ENCODE measurements around the gene LMOD3. TPM values are rescaled to one million over a fixed set of nuclear protein-coding genes. Genes with fewer than 3 reads are reported as not detected.

Gene LMOD3
- total and polyA plus RNA-seq, 2 donors (not counting 3 experiments of a cell fraction or from before 2014, with no cell fraction given) = not detected

DNA sequence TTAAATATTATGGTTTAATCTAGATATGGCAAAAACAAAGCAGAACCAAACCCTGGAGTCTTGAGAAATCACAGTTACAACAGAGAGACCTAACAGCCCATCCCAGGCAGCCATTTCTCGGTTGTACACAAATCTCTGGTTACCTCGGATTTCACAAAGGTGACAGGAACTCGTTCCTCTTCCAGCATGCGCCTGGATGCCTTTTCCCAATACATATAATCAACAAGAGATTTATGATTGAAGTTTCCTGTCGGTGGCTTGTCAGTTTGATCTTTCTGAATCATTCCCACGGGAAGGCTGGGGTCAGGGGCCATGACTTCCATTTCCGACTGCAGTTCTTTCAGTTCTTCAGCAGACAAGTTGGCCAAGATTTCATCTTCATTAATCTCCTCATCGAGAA is 445 bp downstream of the LMOD3 start:
- CTCF ChIA-PET = interaction anchor here (0.7 to 5.3 kb wide), 21 partner anchors 15 to 550 kb away, joined by 3 to 65 read pairs (median 7); no protein-coding TSS in a partner anchor
- H3K36me3 ChIP-seq (ENCODE audit: control insufficient read depth in 2 of 2, extremely low read depth in 1 of 2, insufficient read depth in 2 of 2, low read length in 2 of 2) = no peaks in the 10 kb centered on the region
- FAIRE-seq (peak; percentile 89), DNase-seq (ENCODE audit: low read depth, low spot score) (peak; percentile 72)
- intact Hi-C loops (cut with micrococcal nuclease) = loop anchor here (1.0 to 2.0 kb wide), 4 partner anchors 39 to 549 kb away; no protein-coding TSS in a partner anchor
- H3K79me2 ChIP-seq (ENCODE audit: control insufficient read depth, insufficient read depth, low read length) = no peaks in the 10 kb centered on the region
- no TSS peak for BruUV-seq (replicated peaks)
- H3K4me3 ChIP-seq (replicated peaks in 1 of 3; ENCODE audit: insufficient read depth in 1 of 3, low read depth in 1 of 3, low read length in 3 of 3) = no peak overlapping the region
- POLR2A ChIA-PET = no interaction called here
- H3K9ac ChIP-seq (replicated peaks; ENCODE audit: extremely low read depth, insufficient read depth, low read length) = no peak overlapping the region
- no peaks in the 10 kb centered on the region for H4K20me1 ChIP-seq (replicated peaks; ENCODE audit: control insufficient read depth, extremely low read depth, insufficient read depth, low read length)
- no peak overlapping the region for H3K27ac ChIP-seq (ENCODE audit: insufficient read depth, low read depth, low read length)
- H3K9me1 ChIP-seq (replicated peaks; ENCODE audit: control insufficient read depth, extremely low read depth, insufficient read depth, low read length) = no peaks in the 10 kb centered on the region
- H3K4me2 ChIP-seq (ENCODE audit: insufficient read depth, low read length) = peak overlapping the region; percentile 73
- TF ChIP-seq JUN (IDR thresholded peaks at IDR 0.05; ENCODE audit: borderline replicate concordance, insufficient read depth, insufficient read length, low read depth) = peak; percentile 58
- peak; percentile 74 for TF ChIP-seq POLR2AphosphoS5 (IDR thresholded peaks at IDR 0.05; ENCODE audit: insufficient read depth, low read depth, low read length)
- TF ChIP-seq MYC (IDR thresholded peaks at IDR 0.05; ENCODE audit: low read depth, low read length) = no peak
- TF ChIP-seq CTCF (IDR thresholded peaks at IDR 0.05; ENCODE audit: extremely low read depth in 1 of 2, insufficient read depth in 1 of 2, low read depth in 1 of 2, low read length in 2 of 2) = no peak
- peak; percentile 80 for TF ChIP-seq FOS (IDR thresholded peaks at IDR 0.05; ENCODE audit: borderline replicate concordance, insufficient read depth, low read length)
- TF ChIP-seq GATA2 (IDR thresholded peaks at IDR 0.05; ENCODE audit: insufficient read depth, insufficient read length, low read depth, low read length) = peak; percentile 96
- no peaks in the 10 kb centered on the region for H3K27me3 ChIP-seq (ENCODE audit: control insufficient read depth in 2 of 2, insufficient read depth in 2 of 2, low read length in 2 of 2)
- H2AFZ ChIP-seq (ENCODE audit: low read depth, low read length) = no peak overlapping the region
- H3K9me3 ChIP-seq (replicated peaks; ENCODE audit: control insufficient read depth, insufficient read depth, low read length) = no peaks in the 10 kb centered on the region
- H3K4me1 ChIP-seq (ENCODE audit: control insufficient read depth, extremely low read depth, insufficient read depth, low read length) = peaks cover 20% of the 10 kb centered on the region
- dilution Hi-C loops (cut with MboI; ENCODE audit: extremely low pct_ligation_motif_present, low sequenced_read_pairs) = no loop called here

Measured in endothelial cell of umbilical vein (primary cell).